Measurements from ENCODE around the gene CEP128.

Gene CEP128

GRCh38 chr14:80771201-80771600 is 170.3 kb downstream of the CEP128 start:
- DNase-seq (ENCODE audit: low spot score): no peak

- no peak for DNase-seq (ENCODE audit: low spot score)
Observed at GRCh38 chr14:80770114-80770908, 171.2 kb downstream of the CEP128 start.

GRCh38 chr14:80768646-80769045 is 172.9 kb downstream of the CEP128 start:
- no peak for DNase-seq (ENCODE audit: low spot score)

- DNase-seq (ENCODE audit: low spot score): no peak
Observed at GRCh38 chr14:80764921-80765507, 176.5 kb downstream of the CEP128 start.

- no peak for DNase-seq (ENCODE audit: low spot score)
Observed at GRCh38 chr14:80764496-80764895, 177.0 kb downstream of the CEP128 start.

GRCh38 chr14:80762641-80763228 is 178.8 kb downstream of the CEP128 start:
- DNase-seq (ENCODE audit: low spot score): no peak

GRCh38 chr14:80754696-80755095 is 186.8 kb downstream of the CEP128 start:
- no peak for DNase-seq (ENCODE audit: low spot score)

- no peak for DNase-seq (ENCODE audit: low spot score)
Observed at GRCh38 chr14:80751285-80751684, 190.3 kb downstream of the CEP128 start.

GRCh38 chr14:80726211-80726610 is 215.3 kb downstream of the CEP128 start:
- no peak for DNase-seq (ENCODE audit: low spot score)

- no peak for DNase-seq (ENCODE audit: low spot score)
Observed at GRCh38 chr14:80718940-80719339, 222.6 kb downstream of the CEP128 start.

GRCh38 chr14:80714474-80714873 is 227.1 kb downstream of the CEP128 start:
- no peak for DNase-seq (ENCODE audit: low spot score)

- DNase-seq (ENCODE audit: low spot score): no peak
Observed at GRCh38 chr14:80713076-80713850, 228.3 kb downstream of the CEP128 start.

GRCh38 chr14:80705241-80705980 is 236.1 kb downstream of the CEP128 start:
- no peak for DNase-seq (ENCODE audit: low spot score)

- no peak for DNase-seq (ENCODE audit: low spot score)
Observed at GRCh38 chr14:80700601-80701000, 240.9 kb downstream of the CEP128 start.

- no peak for DNase-seq (ENCODE audit: low spot score)
Observed at GRCh38 chr14:80699861-80700260, 241.7 kb downstream of the CEP128 start.

GRCh38 chr14:80698974-80699373 is 242.6 kb downstream of the CEP128 start:
- DNase-seq (ENCODE audit: low spot score): no peak

GRCh38 chr14:80695869-80696268 is 245.7 kb downstream of the CEP128 start:
- no peak for DNase-seq (ENCODE audit: low spot score)

- no peak for DNase-seq (ENCODE audit: low spot score)
Observed at GRCh38 chr14:80692903-80693302, 248.6 kb downstream of the CEP128 start.

GRCh38 chr14:80681651-80682050 is 259.9 kb downstream of the CEP128 start:
- DNase-seq (ENCODE audit: low spot score): no peak

GRCh38 chr14:80679273-80679672 is 262.3 kb downstream of the CEP128 start:
- no peak for DNase-seq (ENCODE audit: low spot score)

GRCh38 chr14:80678436-80678835 is 263.1 kb downstream of the CEP128 start:
- no peak for DNase-seq (ENCODE audit: low spot score)

- no peak for DNase-seq (ENCODE audit: low spot score)
Observed at GRCh38 chr14:80669426-80669825, 272.1 kb downstream of the CEP128 start.

All from AG08395 (cell line).